Gastroesophageal sphincter (tissue), 4 donors: ENCODE measurements around the gene CD274. TPM values are rescaled to one million over a fixed set of nuclear protein-coding genes. Genes with fewer than 3 reads are reported as not detected.

Experiments
- ATAC-seq: fragments of 150-250 bp; one replicate; pipeline ENCODE4 v1.9.1; 2016; ENCODE audit warnings: mild to moderate bottlenecking, moderate library complexity
- H3K27ac ChIP-seq, 4 donors: fragments of 200-600 bp; sonication (generic) in 3 of 4; 1 replicate in 3 of 4; 2 replicates in 1 of 4; pipeline ENCODE4 v1.5.1; 2016 to 2019
- H3K27me3 ChIP-seq: fragments of 200-600 bp; sonication (generic); one replicate; pipeline ENCODE4 v1.5.1; 2019
- H3K36me3 ChIP-seq, 2 donors: fragments of 200-600 bp; sonication (generic); one replicate each; pipeline ENCODE4 v1.5.1; 2019; ENCODE audit warnings: control low read depth in 1 of 2
- H3K4me1 ChIP-seq, 3 donors: fragments of 200-600 bp; sonication (generic); 1 replicate in 2 of 3; 2 replicates in 1 of 3; pipeline ENCODE4 v1.5.1; 2016 to 2019; ENCODE audit warnings: control low read depth in 2 of 3
- H3K4me3 ChIP-seq, 2 donors: fragments of 200-600 bp; sonication (generic); one replicate each; pipeline ENCODE4 v1.5.1; 2019; ENCODE audit warnings: mild to moderate bottlenecking in 1 of 2, moderate library complexity in 1 of 2
- H3K9me3 ChIP-seq, 3 donors: fragments of 200-600 bp; sonication (generic); one replicate each; pipeline ENCODE4 v1.5.1; 2017 to 2019; ENCODE audit warnings: control low read depth in 2 of 3
- EP300 ChIP-seq: sonication (generic); formaldehyde crosslinking; IDR thresholded peaks from one replicate; pipeline ENCODE4 v1.6.1; 2017; ENCODE audit warnings: antibody characterized with exemption, mild to moderate bottlenecking
- POLR2A ChIP-seq, 2 donors: fragments of 450-650 bp; IDR thresholded peaks; one replicate each; pipeline ENCODE4 v1.6.1; 2017; ENCODE audit warnings: antibody characterized with exemption in 2 of 2, mild to moderate bottlenecking in 2 of 2, moderate library complexity in 1 of 2
- POLR2AphosphoS5 ChIP-seq: sonication (generic); formaldehyde crosslinking; IDR thresholded peaks from one replicate; pipeline ENCODE4 v1.6.1; 2017; ENCODE audit warnings: antibody characterized with exemption
- WGBS, 2 donors: methylation state at CpG; one replicate each; pipeline ENCODE4 v1.1.5; 2018; ENCODE audit warnings: low coverage in 1 of 2; 5-methylcytosine and 5-hydroxymethylcytosine counted together
- total RNA-seq, 4 donors: library from RNA; depleted of rRNA; stranded (reverse); fragments of >200 nt; gene quantifications; one replicate each; pipeline ENCODE4 v1.1.0, GENCODE V29; 2016
- TF ChIP-seq, protein P1 (sequence below), 4 experiments: fragments of 200-600 bp in 2 of 4; fragments of 450-650 bp in 2 of 4; sonication (generic) in 1 of 4; IDR thresholded peaks; one replicate each; pipeline ENCODE4 v1.5.1; 2017 to 2019; ENCODE audit warnings: antibody characterized with exemption in 4 of 4, mild to moderate bottlenecking in 2 of 4, moderate library complexity in 2 of 4

CD274 gene
- total RNA-seq, 4 donors from 2014 or later = 0.73 to 3.6 (median 2.7) TPM

DNA sequence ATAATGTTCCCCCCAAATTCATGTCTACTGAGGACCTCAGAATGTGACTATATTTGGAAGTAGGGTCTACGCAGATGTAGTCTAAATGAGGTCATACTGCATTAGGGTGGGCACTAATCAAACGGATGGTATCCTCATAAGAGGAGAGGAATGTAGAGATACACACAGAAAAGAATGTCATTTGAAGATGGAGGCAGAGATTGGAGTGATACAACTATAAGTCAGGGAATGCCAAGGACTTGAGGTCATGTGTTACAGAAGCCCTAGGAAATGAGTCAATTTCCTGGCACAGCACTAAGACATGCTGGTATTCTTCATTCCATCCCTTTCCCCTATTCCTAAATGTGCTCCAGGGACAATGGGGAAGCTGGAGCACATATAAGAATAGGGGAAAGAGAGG lies 59.2 kb downstream of the CD274 start:
- peak; percentile 28 for ATAC-seq
- peak; percentile 22 for TF ChIP-seq POLR2AphosphoS5
- TF ChIP-seq, protein P1, sequence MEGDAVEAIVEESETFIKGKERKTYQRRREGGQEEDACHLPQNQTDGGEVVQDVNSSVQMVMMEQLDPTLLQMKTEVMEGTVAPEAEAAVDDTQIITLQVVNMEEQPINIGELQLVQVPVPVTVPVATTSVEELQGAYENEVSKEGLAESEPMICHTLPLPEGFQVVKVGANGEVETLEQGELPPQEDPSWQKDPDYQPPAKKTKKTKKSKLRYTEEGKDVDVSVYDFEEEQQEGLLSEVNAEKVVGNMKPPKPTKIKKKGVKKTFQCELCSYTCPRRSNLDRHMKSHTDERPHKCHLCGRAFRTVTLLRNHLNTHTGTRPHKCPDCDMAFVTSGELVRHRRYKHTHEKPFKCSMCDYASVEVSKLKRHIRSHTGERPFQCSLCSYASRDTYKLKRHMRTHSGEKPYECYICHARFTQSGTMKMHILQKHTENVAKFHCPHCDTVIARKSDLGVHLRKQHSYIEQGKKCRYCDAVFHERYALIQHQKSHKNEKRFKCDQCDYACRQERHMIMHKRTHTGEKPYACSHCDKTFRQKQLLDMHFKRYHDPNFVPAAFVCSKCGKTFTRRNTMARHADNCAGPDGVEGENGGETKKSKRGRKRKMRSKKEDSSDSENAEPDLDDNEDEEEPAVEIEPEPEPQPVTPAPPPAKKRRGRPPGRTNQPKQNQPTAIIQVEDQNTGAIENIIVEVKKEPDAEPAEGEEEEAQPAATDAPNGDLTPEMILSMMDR (IDR thresholded peaks at IDR 0.05) = no peak
- Histone ChIP-seq H3K27me3 (no peaks in the 10 kb centered on the region), H3K4me3 (no peak overlapping the region), H3K36me3 (no peaks in the 10 kb centered on the region), H3K9me3 (no peaks in the 10 kb centered on the region), H3K4me1 (peaks cover 0 to 5% (median 0%) of the 10 kb centered on the region in 3 donors), H3K27ac (peak overlapping the region in 3 of 4 donors; percentile 52 to 69 (median 52))
- WGBS, 2 donors = 34 to 57% methylated on average over 2 of the region's 2 CpGs

DNA sequence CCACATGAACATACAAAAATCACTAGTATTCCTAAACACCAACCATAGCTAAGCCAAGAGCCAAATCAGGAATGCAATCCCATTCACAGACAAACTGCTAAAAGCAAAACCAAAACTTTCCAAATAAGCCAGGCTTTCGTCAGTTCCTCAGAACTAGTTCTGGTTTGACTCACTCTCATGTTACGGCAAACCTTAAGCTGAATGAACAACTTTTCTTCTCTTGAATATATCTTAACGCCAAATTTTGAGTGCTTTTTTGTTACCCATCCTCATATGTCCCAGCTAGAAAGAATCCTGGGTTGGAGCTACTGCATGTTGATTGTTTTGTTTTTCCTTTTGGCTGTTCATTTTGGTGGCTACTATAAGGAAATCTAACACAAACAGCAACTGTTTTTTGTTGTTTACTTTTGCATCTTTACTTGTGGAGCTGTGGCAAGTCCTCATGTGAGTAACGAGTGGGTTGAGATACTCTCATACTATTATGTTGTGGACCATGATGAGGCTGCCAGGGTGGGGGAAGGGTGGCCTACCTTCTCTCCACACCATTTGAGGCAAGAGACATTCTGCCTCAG lies 60.1 kb downstream of the CD274 start, which contains the start of gene PDCD1LG2:
Gene PDCD1LG2 (plus strand): TSS at position 172 of the 572 bp plus-strand sequence. CDS start 12,016 bp downstream, outside the sequence.
- Histone ChIP-seq H3K9me3 (no peaks in the 10 kb centered on the region), H3K27ac (peak within 1 kb of the TSS; percentile 34 to 69 (median 52)), H3K36me3 (no peaks in the 10 kb centered on the region), H3K4me1 (peaks cover 0 to 5% (median 0%) of the 10 kb centered on the region in 3 donors), H3K4me3 (peak within 1 kb of the TSS; percentile 27 to 33), H3K27me3 (no peaks in the 10 kb centered on the region)
- 17 to 47% methylated on average over 2 to 4 of the region's 4 CpGs for WGBS, 2 donors
- peak; percentile 41 for ATAC-seq
- no peak for TF ChIP-seq EP300
- TF ChIP-seq POLR2AphosphoS5 = no peak
- TF ChIP-seq, protein P1 (IDR thresholded peaks at IDR 0.05) = no peak
- TF ChIP-seq POLR2A (IDR thresholded peaks at IDR 0.05) = no peak

DNA sequence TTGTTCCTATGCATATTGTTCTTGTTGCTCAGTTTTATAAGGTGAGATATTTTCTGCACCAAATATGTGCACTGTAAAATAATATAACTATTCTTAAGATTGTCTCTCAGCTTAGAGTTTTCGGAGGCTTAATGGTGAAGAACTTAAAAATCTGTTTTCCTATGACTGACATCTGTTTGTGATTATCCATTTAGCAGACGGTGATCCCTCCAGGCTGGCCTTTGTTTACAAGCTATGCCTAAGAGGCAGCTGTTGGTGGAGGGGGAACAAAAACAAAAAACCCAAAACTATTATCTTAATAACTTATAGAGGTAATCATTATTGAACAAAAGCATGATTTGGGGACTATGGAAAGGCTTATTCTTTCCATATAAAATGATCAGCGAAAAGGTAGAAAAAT lies 60.6 kb downstream of the CD274 start:
- ATAC-seq = no peak
- TF ChIP-seq POLR2AphosphoS5 = no peak

DNA sequence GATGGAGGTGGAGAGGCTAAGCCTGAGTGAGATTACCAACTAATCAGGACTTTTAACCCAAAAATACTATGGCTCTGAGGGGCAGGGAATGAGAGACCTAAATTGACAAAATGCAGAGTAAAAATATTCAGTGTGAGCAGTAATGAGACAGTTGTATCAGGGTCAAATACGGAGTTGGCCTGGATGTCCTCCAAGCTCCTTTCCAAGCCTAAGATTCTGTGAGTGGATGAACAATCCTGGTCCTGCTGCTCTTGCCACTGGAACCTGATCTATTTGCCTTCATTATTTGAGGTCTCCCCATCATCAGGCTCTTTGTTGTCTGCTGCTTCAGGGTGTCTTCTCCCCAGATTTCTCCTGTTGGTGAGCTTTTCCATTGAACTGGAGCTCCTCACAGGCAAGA lies 61.1 kb downstream of the CD274 start:
- no peak for ATAC-seq
- TF ChIP-seq POLR2A (IDR thresholded peaks at IDR 0.05) (no peak), EP300 (no peak), POLR2AphosphoS5 (no peak)
- TF ChIP-seq, protein P1 (IDR thresholded peaks at IDR 0.05) = no peak
- H3K36me3 ChIP-seq = no peaks in the 10 kb centered on the region
- WGBS, 2 donors = 40 to 47% methylated on average over 1 of the region's 1 CpG
- H3K9me3 ChIP-seq = no peaks in the 10 kb centered on the region
- H3K27ac ChIP-seq = peak overlapping the region in 1 of 4 donors; percentile 10
- peak overlapping the region; percentile 27 to 33 for H3K4me3 ChIP-seq
- no peaks in the 10 kb centered on the region for H3K27me3 ChIP-seq
- H3K4me1 ChIP-seq = peaks cover 0 to 5% (median 0%) of the 10 kb centered on the region in 3 donors

More for the DNA sequence above, 60.6 kb downstream of the CD274 start:
- H3K27me3 ChIP-seq = no peaks in the 10 kb centered on the region
- peak overlapping the region; percentile 27 to 33 for H3K4me3 ChIP-seq
- no peaks in the 10 kb centered on the region for H3K9me3 ChIP-seq
- no peaks in the 10 kb centered on the region for H3K36me3 ChIP-seq
- peak overlapping the region in 2 of 4 donors; percentile 34 to 69 for H3K27ac ChIP-seq
- peaks cover 0 to 5% (median 0%) of the 10 kb centered on the region in 3 donors for H3K4me1 ChIP-seq
- WGBS, 2 donors = 48 to 61% methylated on average over 3 of the region's 3 CpGs

DNA sequence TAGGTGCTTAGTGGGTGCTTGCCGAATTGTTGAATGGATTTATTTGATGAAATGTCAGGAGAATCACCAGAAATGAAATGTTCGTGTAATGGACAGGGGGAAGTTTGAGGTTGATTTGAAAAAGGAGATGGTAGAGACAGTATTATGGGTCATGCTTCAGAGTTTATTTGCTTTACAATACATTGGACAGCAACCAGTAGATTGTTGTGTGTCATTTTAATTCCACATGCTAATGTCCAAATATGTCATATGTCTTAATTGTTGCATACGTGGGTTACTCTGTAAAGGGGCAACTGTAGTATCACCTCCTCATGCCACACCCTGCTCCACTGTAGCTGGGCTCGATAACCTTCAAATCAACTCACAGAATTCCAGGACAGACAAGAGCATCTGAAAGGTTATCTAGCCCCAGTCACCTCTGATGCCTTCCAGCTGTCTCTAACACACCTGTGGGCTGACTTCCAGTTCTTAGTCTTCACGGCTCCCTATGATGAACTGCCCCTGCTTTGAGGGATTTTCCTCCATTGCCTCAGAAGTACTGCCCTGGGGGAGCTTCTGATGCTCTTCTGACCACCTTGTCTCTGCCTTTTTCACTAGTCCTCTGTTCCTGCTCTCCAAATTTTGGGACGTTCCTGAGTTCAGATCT lies 61.7 kb downstream of the CD274 start:
- Histone ChIP-seq H3K9me3 (no peaks in the 10 kb centered on the region), H3K27me3 (no peaks in the 10 kb centered on the region), H3K27ac (no peak overlapping the region), H3K4me1 (peaks cover 0 to 6% (median 0%) of the 10 kb centered on the region in 3 donors), H3K36me3 (no peaks in the 10 kb centered on the region), H3K4me3 (peak overlapping the region in 1 of 2 donors; percentile 33)
- TF ChIP-seq EP300 (no peak), POLR2AphosphoS5 (no peak), POLR2A (IDR thresholded peaks at IDR 0.05) (no peak)
- TF ChIP-seq, protein P1 (IDR thresholded peaks at IDR 0.05) = no peak
- ATAC-seq = no peak
- WGBS, 2 donors = 58 to 69% methylated on average over 4 to 6 of the region's 6 CpGs
